RWPE2 (cell line): ENCODE results near the gene MYF5.

Source experiments
- ATAC-seq: fragments of 200-7000 bp; cut with Tn5 transposase; 3 replicates; pipeline ENCODE4 v1.9.1; 2021; ENCODE audit warnings: low read depth
- DNase-seq: peaks from one replicate; pipeline ENCODE4 v3.0.0-alpha.2; 2020; ENCODE audit warnings: low spot score
- H3K27ac ChIP-seq: fragments of 450-650 bp; 2 replicates; pipeline ENCODE4 v1.5.1; 2017; ENCODE audit warnings: mild to moderate bottlenecking; ENCODE audit not compliant: poor library complexity, severe bottlenecking
- H3K27me3 ChIP-seq: fragments of 250-450 bp; sonication (Bioruptor Pico); 2 replicates; pipeline ENCODE4 v1.5.1; 2021; ENCODE audit warnings: mild to moderate bottlenecking, moderate library complexity; ENCODE audit not compliant: insufficient read depth, poor library complexity, severe bottlenecking
- H3K36me3 ChIP-seq: fragments of 250-450 bp; sonication (Bioruptor Pico); 2 replicates; pipeline ENCODE4 v1.5.1; 2020; ENCODE audit warnings: low read depth, mild to moderate bottlenecking, moderate library complexity
- H3K4me1 ChIP-seq: fragments of 250-450 bp; sonication (Bioruptor Pico); 2 replicates; pipeline ENCODE4 v1.5.1; 2021; ENCODE audit warnings: mild to moderate bottlenecking, moderate library complexity; ENCODE audit not compliant: insufficient read depth, poor library complexity, severe bottlenecking
- H3K4me3 ChIP-seq: fragments of 250-450 bp; sonication (Bioruptor Pico); 2 replicates; pipeline ENCODE4 v1.5.1; 2021; ENCODE audit warnings: mild to moderate bottlenecking, moderate library complexity; ENCODE audit not compliant: severe bottlenecking
- H3K9me3 ChIP-seq: fragments of 250-450 bp; sonication (Bioruptor Pico); 2 replicates; pipeline ENCODE4 v1.5.1; 2021; ENCODE audit warnings: mild to moderate bottlenecking, moderate library complexity; ENCODE audit not compliant: severe bottlenecking
- TF ChIP-seq, protein P1 (sequence below): fragments of 450-650 bp; IDR thresholded peaks from one replicate; pipeline ENCODE4 v1.5.1; 2017; ENCODE audit warnings: mild to moderate bottlenecking, moderate library complexity; ENCODE audit not compliant: poor library complexity, severe bottlenecking

The MYF5 gene

GRCh38 chr12:80720516-80720915 lies 3.8 kb downstream of the MYF5 start:
- ATAC-seq = no peak
- Histone ChIP-seq H3K9me3 (no peaks in the 10 kb centered on the region), H3K27ac (no peak overlapping the region), H3K36me3 (no peaks in the 10 kb centered on the region), H3K4me3 (no peak overlapping the region), H3K4me1 (no peaks in the 10 kb centered on the region), H3K27me3 (peaks cover 6% of the 10 kb centered on the region)
- TF ChIP-seq, protein P1, sequence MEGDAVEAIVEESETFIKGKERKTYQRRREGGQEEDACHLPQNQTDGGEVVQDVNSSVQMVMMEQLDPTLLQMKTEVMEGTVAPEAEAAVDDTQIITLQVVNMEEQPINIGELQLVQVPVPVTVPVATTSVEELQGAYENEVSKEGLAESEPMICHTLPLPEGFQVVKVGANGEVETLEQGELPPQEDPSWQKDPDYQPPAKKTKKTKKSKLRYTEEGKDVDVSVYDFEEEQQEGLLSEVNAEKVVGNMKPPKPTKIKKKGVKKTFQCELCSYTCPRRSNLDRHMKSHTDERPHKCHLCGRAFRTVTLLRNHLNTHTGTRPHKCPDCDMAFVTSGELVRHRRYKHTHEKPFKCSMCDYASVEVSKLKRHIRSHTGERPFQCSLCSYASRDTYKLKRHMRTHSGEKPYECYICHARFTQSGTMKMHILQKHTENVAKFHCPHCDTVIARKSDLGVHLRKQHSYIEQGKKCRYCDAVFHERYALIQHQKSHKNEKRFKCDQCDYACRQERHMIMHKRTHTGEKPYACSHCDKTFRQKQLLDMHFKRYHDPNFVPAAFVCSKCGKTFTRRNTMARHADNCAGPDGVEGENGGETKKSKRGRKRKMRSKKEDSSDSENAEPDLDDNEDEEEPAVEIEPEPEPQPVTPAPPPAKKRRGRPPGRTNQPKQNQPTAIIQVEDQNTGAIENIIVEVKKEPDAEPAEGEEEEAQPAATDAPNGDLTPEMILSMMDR = no peak
- no peak for DNase-seq

DNA sequence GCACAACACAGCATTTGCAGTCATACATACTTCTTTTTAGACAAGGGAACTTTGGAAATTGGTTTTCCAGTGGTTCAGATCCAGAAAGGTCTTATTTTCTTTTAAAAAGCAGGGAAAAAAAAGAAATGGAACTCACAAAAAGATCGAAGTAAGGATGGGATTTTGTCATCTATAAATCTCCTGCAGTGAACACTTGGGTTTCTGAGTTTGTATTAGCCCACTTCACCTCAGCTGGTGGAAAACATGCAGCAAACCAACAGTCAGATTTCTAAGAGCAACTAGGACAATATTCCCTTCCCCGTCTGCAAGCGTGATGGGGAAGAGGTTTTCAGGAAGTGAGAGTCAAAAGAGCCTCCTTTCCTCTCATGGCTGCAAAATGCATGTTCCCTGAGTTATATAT lies 4.6 kb downstream of the MYF5 start:
- no peak overlapping the region for H3K4me3 ChIP-seq
- no peak for DNase-seq
- no peak overlapping the region for H3K27ac ChIP-seq
- no peaks in the 10 kb centered on the region for H3K9me3 ChIP-seq
- no peaks in the 10 kb centered on the region for H3K4me1 ChIP-seq
- ATAC-seq = no peak
- TF ChIP-seq, protein P1 = no peak
- H3K27me3 ChIP-seq = peaks cover 5% of the 10 kb centered on the region
- no peaks in the 10 kb centered on the region for H3K36me3 ChIP-seq

DNA sequence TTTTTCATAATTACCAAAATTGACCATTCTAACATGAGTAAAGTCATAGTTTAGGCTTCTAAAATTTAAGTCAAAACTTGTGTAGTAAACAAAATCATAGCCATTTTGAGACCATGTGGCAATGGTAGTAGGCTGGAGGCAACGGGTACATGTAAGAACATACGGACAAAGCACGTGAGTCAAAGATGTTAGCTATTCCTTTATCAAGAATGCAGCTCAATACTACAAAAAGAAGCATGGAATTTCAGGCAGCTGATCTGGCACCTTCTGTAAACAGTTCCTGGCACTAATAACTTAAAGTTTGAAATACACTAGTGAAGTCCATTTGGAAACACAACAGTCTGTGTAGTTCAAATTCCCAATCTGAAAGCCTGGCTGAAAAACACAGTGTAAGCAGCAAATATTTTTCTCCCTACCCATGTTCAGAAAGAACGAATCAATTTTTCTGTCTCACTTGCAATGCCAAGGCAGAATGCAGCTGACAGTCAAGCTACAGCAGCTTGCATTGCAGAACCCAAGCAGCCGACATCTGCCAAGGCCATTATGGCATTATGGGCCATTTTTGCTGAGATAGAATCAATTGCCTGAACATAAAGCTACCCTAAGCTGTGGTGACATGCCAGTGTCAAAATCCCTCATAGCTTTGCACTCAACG lies 29.3 kb downstream of the MYF5 start:
- Histone ChIP-seq H3K9me3 (no peaks in the 10 kb centered on the region), H3K4me3 (no peak overlapping the region), H3K36me3 (no peaks in the 10 kb centered on the region), H3K4me1 (no peaks in the 10 kb centered on the region), H3K27ac (no peak overlapping the region), H3K27me3 (peaks cover 3% of the 10 kb centered on the region)
- TF ChIP-seq, protein P1 = no peak
- DNase-seq = no peak
- no peak for ATAC-seq

- no peaks in the 10 kb centered on the region for H3K36me3 ChIP-seq
- H3K9me3 ChIP-seq = no peaks in the 10 kb centered on the region
- TF ChIP-seq, protein P1 = no peak
- DNase-seq (no peak), ATAC-seq (no peak)
- no peaks in the 10 kb centered on the region for H3K4me1 ChIP-seq
- H3K4me3 ChIP-seq = no peak overlapping the region
- no peak overlapping the region for H3K27ac ChIP-seq
- no peaks in the 10 kb centered on the region for H3K27me3 ChIP-seq
These were observed 31.1 kb downstream of the MYF5 start for GRCh38 chr12:80747800-80748199.

- DNase-seq (no peak), ATAC-seq (no peak)
- Histone ChIP-seq H3K27me3 (no peaks in the 10 kb centered on the region), H3K27ac (no peak overlapping the region), H3K4me3 (no peak overlapping the region), H3K4me1 (no peaks in the 10 kb centered on the region), H3K36me3 (no peaks in the 10 kb centered on the region), H3K9me3 (no peaks in the 10 kb centered on the region)
- TF ChIP-seq, protein P1 = no peak
These were observed 32.7 kb downstream of the MYF5 start for GRCh38 chr12:80749456-80749855.
